ENCODE data around the gene UGGT1. TPM values are rescaled to one million over a fixed set of nuclear protein-coding genes. Genes with fewer than 3 reads are reported as not detected.

UGGT1 gene
- polyA plus RNA-seq, 2 donors: 4.2 to 6.0 TPM

DNA sequence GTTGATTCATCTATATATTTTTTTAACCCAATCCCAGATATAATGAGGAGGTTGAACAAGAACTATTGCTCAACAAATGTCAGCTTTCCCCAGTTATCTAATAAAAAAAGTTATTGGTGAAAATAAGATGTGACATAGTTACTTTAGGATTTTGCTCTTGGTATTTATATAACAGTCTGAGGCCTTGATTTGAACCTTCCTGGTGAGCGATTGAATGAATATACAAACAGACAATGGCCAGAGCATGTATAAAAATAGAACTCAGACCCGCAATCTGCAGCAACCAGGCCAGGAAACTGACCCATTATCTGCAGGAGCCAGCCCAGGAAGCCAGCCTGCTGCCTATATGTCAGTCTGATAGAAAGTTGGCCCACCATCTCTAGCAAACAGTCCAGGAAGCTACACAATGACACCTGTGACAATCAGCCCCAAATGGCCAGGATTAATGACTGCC lies 146.1 kb downstream of the UGGT1 start:
- no peak overlapping the region for H3K27ac ChIP-seq (ENCODE audit: low read depth in 2 of 2, low read length in 1 of 2)
- no peak overlapping the region for H3K4me3 ChIP-seq (ENCODE audit: low read depth in 1 of 2, low read length in 2 of 2)
- 75 to 82% methylated on average over 2 of the region's 2 CpGs for WGBS, 2 donors

GRCh38 chr2:128237911-128238697 lies 147.1 kb downstream of the UGGT1 start:
- WGBS, 2 donors: 85 to 92% methylated on average over 8 of the region's 8 CpGs
- H3K4me3 ChIP-seq (ENCODE audit: low read depth in 1 of 2, low read length in 2 of 2): no peak overlapping the region
- no peak overlapping the region for H3K27ac ChIP-seq (ENCODE audit: low read depth in 2 of 2, low read length in 1 of 2)
- no peaks in the 10 kb centered on the region for H3K27me3 ChIP-seq (ENCODE audit: control insufficient read depth in 1 of 2, insufficient read depth in 2 of 2, low read length in 2 of 2)
- no peaks in the 10 kb centered on the region for H3K9me3 ChIP-seq (ENCODE audit: control insufficient read depth in 2 of 2, insufficient read depth in 1 of 2, low read depth in 1 of 2, low read length in 1 of 2)
- no peaks in the 10 kb centered on the region for H3K36me3 ChIP-seq (ENCODE audit: control insufficient read depth in 2 of 2, insufficient read depth in 2 of 2, low read length in 1 of 2)
- no peaks in the 10 kb centered on the region for H3K4me1 ChIP-seq (ENCODE audit: control insufficient read depth in 2 of 2, insufficient read depth in 2 of 2, low read length in 1 of 2)

More for the DNA sequence above, 146.1 kb downstream of the UGGT1 start:
- Histone ChIP-seq H3K27me3 (ENCODE audit: control insufficient read depth in 1 of 2, insufficient read depth in 2 of 2, low read length in 2 of 2) (no peaks in the 10 kb centered on the region), H3K36me3 (ENCODE audit: control insufficient read depth in 2 of 2, insufficient read depth in 2 of 2, low read length in 1 of 2) (no peaks in the 10 kb centered on the region), H3K4me1 (ENCODE audit: control insufficient read depth in 2 of 2, insufficient read depth in 2 of 2, low read length in 1 of 2) (no peaks in the 10 kb centered on the region), H3K9me3 (ENCODE audit: control insufficient read depth in 2 of 2, insufficient read depth in 1 of 2, low read depth in 1 of 2, low read length in 1 of 2) (no peaks in the 10 kb centered on the region)

GRCh38 chr2:128241896-128242295 lies 150.9 kb downstream of the UGGT1 start:
- H3K36me3 ChIP-seq (ENCODE audit: control insufficient read depth in 2 of 2, insufficient read depth in 2 of 2, low read length in 1 of 2): no peaks in the 10 kb centered on the region
- no peaks in the 10 kb centered on the region for H3K27me3 ChIP-seq (ENCODE audit: control insufficient read depth in 1 of 2, insufficient read depth in 2 of 2, low read length in 2 of 2)
- no peak overlapping the region for H3K4me3 ChIP-seq (ENCODE audit: low read depth in 1 of 2, low read length in 2 of 2)
- no peak overlapping the region for H3K27ac ChIP-seq (ENCODE audit: low read depth in 2 of 2, low read length in 1 of 2)
- H3K4me1 ChIP-seq (ENCODE audit: control insufficient read depth in 2 of 2, insufficient read depth in 2 of 2, low read length in 1 of 2): no peaks in the 10 kb centered on the region
- no peaks in the 10 kb centered on the region for H3K9me3 ChIP-seq (ENCODE audit: control insufficient read depth in 2 of 2, insufficient read depth in 1 of 2, low read depth in 1 of 2, low read length in 1 of 2)
- WGBS, 2 donors: 75 to 84% methylated on average over 3 of the region's 3 CpGs

Other genes with a start within 250 kb of the UGGT1 start
- gene POLR2D, start 233.0 kb upstream of the UGGT1 start, polyA plus RNA-seq: 10 to 100 TPM in 1 of 2 donors, 1 to 10 TPM in 1; 6.8 to 10.2 TPM
- gene AMMECR1L, start 205.2 kb upstream of the UGGT1 start, polyA plus RNA-seq: 1 to 10 TPM; 5.4 to 5.8 TPM
- 1 to 10 TPM; 6.3 to 7.3 TPM for gene SAP130, start 63.1 kb upstream of the UGGT1 start, polyA plus RNA-seq
- gene HS6ST1, start 227.7 kb downstream of the UGGT1 start, polyA plus RNA-seq: 10 to 100 TPM; 23.1 to 29.9 TPM